Anterior cingulate cortex (tissue), 58 donors: ENCODE measurements around the gene CLIP4.
A peak's percentile ranks its signal among the peaks of the same experiment; 100 is the strongest.

ENCODE experiments used
- DNase-seq, 58 donors: peaks; one replicate each; lab custom pipeline; 2025; lab: John Stamatoyannopoulos, UW

Gene CLIP4

DNA sequence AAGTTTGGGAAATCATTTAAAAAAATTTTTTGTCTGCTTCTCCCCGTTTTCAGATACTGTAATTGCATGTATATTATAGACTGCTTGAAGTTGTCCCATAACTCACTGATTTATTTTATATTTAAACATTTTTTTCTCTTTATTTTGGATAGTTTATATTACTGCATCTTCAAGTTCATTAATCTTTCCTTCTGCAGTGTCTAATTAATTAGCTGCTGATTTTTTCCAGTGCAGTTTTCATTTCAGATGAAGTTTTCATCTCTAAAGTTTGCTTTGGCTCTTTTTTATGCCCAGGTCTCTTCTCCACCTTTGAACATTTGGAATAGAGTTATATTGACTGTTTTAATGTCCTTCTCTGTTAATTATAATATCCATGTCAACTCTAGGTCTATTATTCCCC lies 9.3 kb downstream of the CLIP4 start:
- no peak for DNase-seq

DNA sequence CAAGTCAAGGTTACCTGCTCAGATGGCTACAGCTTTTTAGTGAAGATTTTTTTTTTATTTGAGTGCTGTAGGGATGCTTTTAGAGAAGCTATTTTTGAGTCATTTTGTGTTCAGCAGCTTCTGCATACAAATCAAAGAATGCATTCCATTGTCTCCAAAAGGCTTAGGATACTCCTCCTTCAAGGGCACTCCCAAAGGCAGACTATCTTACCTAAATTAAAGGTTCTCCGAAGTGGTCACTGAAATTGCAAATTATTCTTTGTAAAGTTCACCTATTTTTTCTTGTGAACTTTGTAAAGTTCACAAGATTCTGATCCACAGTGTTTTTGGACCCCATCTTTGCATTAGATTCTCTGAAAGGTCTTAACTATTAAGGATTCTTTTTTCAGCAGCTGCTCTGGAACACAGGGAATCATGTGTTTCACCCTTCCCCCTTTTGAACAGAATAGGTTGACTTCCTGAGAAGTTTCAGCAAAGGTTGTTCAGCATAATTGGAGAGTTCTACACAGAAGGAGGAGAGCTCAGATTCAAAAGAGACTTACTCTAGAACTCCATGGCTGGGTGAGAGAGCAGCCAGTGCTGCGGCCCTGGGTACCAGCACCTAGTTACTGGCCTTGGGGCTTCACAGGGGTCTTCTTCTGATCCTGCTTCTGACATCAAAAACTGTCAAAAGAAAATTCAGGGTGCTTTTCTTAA lies 14.5 kb downstream of the CLIP4 start:
- no peak for DNase-seq

DNA sequence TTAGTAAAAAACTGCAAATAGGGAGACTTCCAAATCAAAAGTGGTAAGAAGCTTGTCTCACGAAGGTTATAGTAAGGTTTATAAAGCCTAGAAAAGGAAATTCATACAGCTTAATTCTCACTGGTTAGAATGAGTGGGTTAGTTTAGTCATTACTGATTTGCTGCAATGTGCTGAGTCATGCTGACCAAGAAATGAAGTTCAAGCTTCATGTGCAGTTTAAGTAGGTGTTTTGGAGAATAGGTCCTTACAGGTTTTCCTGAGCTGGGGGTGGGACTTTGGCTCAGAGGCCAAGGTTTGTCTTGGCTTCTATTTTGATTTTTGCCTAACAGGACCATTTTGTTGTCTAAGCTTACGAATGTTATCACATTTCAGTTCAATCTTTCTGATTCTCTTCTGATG lies 15.1 kb downstream of the CLIP4 start:
- peak in 2 of 58 donors; percentile 34 to 48 for DNase-seq

DNA sequence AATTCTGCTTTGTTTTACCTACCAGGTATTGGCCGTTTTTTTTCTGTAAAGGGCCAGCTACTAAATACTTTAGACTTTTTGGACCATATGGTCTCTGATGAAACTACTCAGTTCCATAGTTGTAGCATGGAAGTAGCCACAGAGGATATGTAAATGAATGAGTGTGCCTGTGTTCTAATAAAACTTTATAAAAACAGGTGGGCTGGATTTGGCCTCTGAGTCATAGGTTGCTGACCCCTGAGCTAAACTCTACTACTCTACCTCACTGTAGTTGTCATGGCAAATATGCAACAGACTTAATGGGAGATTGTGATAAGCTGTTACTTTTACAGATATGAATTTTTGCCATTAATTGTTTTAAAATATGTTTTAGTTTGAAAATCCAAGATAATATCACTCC lies 19.7 kb downstream of the CLIP4 start:
- DNase-seq = no peak

DNA sequence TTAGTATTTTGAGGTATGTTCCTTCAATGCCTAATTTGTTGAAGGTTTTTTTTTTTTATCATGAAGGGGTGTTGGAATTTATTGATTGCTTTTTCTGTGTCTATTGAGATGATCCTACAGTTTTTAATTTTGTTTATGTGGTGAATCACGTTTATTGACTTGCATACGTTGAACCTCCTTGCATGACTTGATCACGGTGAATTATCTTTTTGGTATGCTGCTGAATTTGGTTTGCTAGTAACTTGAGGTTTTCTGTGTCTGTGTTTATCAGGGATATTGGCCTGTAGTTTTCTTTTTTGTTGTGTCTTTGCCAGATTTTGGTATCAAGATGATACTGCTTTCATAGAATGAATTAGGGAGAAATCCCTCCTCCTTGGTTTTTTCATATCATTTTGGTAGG lies 23.9 kb downstream of the CLIP4 start:
- DNase-seq = no peak

DNA sequence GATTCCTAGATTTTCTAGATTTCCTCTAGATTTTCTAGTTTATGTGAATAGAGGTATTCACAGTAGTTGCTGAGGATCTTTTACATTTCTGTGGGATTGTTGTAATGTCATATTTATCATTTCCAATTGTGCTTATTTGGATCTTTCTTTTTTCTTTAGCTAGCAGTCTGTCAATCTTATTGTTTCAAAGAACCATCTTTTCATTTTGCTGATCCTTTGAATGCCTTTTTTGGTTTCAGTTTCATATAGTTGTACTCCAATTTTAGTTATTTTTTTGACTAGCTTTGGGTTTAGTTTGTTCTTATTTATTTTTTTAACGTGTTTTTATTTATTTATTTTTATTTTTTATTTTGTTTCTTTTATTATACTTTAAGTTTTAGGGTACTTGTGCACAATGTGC lies 24.5 kb downstream of the CLIP4 start:
- no peak for DNase-seq

DNA sequence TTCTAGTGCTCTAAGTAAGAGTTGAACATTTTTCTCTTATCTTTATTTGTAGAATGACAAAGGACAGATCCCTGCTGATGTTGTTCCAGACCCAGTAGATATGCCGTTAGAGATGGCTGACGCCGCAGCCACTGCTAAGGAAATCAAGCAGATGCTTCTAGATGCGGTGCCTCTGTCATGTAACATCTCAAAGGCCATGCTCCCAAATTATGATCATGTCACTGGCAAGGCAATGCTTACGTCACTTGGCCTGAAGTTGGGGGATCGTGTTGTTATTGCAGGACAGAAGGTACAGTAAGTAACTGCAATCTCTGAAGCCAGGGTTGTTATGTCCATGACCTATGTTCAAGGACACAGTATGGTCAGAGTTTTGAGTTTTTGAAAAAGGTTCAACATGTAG lies 28.4 kb downstream of the CLIP4 start:
- DNase-seq = no peak

DNA sequence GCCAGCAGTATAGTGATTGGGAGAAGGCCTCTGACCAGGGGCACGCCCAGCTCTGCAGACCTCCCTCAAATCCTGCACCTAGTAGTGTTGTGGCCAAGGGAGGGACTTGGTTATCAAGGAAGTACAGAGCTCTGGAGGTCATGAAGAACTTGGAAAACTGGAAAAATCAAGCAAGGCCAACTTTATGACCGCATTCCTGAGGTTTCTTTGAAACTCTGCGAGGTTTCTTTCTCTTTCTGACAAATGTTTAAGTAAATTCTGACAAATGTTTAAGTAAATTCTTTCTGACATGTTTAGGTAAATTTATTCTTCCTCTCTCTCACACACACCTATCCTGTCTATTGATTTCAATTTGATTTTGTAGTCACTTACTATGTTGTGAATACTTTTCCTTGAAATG lies 31.0 kb downstream of the CLIP4 start:
- DNase-seq = no peak

DNA sequence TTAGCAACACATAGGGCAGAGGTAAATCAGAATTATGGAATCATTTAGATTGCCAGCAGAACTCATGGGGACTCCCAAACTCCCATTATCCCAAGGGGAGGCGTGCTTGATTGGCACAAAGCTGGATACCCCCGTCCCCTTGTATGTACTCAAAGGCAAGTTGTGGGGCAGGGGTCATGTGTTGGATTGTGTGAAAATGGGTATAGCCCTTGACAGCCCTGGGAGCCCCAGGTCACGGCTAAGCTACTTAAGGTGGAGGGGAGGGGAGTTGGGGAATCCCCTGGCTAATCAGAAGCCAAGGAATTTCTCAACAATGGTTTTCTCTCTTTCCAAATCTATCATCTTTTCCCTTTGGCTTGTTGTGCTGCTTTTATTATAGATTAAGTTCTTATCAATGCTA lies 32.7 kb downstream of the CLIP4 start:
- no peak for DNase-seq

DNA sequence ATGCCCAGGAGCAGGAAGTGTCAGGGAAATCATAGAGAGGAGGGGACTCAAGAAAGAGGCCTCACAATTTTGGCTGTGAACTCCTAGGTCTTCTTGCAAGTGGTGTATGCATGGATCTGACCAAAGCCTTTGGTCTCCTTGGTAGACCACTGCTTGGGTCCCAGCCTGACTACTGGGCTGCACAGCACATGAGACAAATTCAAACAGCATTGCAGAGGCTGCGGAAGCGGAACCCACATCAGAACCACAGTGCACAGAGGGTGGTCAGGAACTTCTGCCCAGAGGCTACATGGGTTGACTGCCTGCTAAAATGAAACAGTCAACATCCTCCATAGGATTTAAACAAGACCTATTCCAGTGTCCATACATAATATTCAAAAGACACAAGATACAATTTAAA lies 39.4 kb downstream of the CLIP4 start:
- DNase-seq = no peak

DNA sequence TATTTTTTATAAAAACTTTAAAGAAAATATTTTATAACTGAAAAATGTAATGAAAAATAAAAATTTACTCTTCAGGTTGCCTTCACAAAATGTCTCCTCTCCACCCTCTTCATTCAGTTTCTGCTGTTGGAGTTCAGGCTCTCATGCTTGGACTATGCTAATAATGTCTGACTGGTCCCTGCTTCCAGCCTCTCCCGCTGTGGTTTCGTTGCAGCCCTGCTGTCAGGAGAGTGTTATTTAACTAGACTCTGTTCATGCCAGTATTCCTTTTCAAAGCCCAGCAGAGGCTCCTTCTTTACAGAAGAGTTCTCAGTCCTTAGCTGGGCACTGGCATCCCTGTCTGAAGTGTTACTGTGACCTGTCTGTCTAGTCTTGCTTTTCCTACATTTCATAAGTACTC lies 40.4 kb downstream of the CLIP4 start:
- peak in 3 of 58 donors; percentile 2 to 25 (median 4) for DNase-seq

DNA sequence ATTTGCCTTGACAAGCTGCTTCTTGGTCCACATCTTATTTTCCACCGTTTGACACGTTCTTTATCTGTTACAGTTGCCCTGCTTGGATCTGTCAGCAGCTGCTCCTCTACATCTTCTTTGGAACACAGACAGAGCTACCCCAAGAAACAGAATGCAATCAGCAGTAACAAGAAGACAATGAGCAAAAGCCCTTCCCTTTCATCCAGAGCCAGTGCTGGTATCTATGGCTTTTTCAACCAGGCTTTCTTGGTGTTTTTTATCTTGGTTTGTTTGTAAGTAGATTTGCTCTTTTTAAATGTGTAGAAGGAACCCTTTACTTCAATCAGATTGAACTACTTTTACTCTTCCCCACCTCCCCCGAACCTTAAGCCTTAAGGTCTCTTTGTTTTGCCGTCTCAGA lies 41.9 kb downstream of the CLIP4 start:
- no peak for DNase-seq

DNA sequence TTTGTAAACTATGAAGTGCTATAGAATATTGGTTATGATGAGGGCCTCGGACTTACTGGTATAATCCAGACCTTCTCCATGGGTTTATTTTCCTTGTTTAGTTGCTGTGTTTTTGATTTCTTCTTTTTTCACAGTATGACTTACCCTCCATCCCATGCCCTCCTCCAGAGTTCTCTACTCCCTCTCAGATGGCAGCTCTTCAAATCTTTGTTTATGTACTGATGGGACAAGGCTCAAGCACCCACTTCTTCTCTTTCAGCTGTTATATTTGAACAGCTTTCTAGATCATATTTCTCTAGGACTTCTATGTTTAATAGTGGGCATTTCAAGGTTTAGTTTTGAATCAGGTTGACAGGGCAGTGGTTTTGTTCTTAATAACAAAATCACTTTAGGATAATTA lies 43.9 kb downstream of the CLIP4 start:
- no peak for DNase-seq

DNA sequence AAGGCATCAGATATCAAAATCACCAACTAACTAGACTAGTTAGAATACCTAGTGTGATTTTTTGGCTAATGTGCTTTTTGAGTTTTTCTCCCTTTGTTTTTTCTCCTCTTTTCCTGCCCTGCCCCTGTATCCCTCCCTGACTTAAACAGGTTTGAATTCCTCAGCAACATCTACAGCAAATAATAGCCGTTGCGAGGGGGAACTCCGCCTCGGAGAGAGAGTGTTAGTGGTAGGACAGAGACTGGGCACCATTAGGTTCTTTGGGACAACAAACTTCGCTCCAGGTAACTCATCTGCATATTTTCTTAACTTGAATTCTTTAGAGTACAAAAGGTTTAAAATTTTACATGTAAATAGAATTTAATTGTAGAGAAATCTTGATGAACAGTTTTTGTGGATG lies 45.0 kb downstream of the CLIP4 start:
- no peak for DNase-seq

DNA sequence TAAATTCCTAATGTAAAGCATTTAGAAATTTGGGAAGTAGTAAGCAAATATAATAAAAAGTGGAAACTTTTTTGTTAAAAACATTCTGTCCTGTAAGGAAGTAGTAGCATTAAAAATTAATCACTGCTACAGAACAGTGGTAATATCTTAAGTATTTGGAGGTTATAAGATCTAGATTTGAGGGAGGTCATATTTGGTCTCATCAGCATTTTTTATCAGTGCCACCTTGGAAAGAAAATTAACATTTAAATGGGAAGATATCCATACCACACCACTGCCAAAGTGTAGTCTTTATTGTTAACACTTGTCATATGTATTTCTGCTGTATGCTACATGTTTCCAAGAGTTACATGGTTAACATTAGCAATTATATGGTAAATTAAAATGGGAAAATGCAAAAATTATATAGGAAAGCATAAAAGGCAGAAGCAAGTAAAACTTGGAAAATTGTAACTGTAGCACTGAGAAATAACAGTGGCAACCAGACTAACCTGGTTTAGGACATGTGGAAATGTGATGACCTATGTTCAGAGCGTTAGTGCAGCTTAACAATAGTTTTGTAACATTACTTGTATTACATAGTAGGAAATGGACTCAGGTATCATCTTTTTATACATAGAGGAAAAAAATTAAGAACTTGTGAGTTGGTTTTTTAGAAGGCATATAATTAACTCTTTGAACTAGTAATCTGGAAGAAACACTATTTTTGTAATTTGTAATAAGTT lies 47.2 kb downstream of the CLIP4 start:
- no peak for DNase-seq

DNA sequence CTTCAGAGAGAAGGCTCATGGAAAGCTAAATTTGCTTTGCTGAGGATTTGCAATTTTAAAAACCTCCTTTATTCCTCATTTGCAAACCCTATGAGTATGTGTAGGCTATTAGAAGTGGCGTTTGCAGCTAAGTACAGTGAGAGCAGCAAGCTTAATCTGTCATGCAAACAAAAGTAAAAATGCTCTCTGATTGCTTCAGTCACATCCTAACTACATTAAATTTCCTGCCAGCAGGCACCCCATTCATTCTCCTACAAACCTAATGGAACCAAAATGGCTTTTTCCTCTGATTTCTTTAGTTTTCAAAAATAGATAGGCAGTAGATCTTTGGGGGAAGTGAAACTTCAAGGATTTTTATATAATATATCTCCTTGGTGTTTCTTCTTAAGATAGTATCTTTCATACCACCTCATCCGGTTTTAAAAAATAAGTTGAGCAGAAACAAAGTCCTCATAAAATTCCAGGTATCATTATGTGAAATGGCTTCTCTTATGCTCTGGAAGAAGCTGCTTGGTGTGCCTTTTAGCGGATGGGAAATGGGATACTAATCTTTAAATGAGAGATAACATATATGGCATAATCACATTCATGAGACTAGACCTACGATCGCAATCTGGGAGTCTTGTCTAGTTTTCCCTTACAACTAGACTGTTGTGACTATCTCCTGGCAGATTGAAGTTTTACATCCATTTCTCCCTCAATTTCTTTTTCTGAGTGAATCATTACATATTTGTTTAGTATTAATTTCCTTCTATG lies 49.1 kb downstream of the CLIP4 start:
- peak in 2 of 58 donors; percentile 16 to 36 for DNase-seq

DNA sequence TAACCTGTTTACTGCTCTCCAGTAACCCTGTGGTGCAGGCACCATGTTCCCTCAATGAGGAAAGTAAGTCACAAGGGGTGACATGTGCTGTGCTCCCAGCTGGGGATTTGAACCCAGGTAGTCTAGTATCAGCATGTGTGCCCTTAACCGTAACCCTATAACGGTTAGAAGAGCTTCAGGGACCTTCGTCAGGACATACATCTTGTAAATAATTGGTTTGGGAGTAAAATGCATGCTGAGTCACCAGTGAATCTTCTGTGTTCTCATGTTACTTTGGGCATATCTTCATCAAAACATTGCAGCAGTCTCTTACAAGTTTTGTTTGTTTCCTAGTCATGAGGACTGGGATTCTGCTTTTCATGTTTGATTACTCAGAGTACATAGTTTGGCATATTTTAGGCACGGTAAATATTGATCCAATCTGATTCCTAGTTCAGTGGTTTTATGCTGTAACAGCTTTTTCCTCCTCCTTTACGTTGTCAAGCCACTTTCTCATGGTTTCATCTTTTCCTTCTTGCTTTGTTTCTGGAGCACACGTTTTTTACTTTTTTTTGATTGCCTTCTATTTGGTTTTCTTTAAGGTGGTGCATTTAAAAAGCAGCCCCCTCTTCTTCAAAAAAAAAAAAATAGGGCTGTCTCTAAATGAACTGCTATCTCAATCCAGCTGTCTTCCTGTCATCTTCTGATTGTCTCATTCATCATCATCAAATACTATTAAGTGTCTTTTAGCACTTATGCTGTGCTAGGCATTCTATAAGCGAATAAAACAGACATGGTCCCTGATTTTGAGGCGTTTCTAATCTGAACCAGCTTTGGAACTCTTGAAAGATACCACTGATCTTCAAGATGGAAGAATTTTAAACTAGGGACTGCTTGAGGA lies 50.4 kb downstream of the CLIP4 start:
- no peak for DNase-seq

DNA sequence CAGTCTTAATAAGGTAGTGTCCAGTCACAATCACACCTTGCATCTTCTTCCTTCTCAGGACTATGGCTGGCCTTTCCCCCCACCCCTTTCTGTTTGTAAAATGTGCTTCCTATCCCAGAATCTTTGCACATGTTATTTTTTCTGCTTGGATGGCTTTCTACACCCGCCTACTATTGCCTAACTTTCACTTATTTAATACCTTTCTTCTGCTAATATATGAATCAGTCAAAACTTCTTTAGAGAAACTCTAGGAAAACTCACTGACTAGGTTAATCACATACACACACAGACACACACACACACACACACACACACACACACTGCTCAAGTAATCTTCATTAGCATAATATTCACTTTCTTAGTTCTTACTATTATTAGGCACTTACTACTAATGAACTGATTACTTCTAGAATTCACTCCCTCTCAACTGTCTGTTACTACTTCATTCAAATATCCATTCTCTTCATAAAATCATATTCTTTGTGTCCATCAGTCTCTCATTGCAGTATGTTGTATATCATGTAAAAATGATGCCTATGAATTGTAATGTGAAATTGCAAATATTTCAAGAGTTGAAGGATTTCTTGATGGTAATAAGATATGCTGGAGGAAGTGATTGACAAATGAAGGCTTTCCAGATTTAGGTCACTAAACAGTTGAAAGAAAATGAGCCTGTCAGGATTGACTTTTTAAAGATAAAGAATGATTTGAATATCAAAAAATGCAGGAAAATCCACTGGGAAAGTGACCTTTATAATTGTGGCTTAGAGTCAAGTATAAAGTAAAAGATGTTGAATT lies 51.2 kb downstream of the CLIP4 start:
- DNase-seq = no peak

DNA sequence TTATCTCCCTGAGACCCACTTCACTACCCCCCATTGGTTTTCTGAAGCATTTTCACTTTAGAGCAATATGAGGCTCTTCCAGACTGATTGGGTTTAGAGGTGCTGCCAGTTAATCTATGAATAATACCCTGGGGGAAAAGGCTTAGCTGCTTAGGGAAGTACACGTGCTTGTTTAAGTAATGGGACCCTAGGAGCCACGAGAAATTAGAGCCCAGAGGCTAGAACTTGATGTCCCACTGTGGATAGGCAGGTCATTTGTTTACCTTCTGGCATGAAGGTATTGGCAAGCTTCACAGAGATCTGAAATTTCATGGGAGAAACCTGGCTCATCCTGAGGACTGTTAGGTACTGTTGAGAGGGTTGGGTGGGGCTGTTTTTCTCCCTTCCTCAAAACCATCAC lies 59.7 kb downstream of the CLIP4 start:
- no peak for DNase-seq

DNA sequence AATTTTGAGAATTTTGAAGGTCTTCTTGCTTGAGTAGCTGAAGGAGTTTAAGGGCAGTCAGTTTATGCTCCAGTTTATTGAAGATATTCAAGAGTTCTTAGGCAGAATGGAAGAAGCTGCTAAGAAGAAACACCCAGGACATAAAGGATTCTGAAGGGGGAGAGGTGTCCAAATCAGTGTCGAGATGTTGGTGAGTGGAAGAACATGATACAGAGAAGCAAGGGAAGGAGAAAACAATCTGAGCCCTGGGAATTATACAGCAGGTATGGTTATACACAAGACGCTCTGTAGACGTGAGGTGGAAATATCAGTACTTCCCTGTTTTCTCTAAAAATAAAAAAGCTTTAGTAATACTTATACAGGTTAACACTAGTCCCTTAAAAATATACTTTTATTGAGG lies 60.1 kb downstream of the CLIP4 start:
- DNase-seq = no peak
